Raji (cell line): ENCODE results near the gene KIF20A.

Source experiments
- POLR2A ChIP-seq: IDR thresholded peaks from 2 replicates; pipeline ENCODE4 v1.6.1; 2011; ENCODE audit warnings: low read depth, low read length, control low read depth; ENCODE audit not compliant: insufficient read depth

Gene KIF20A

DNA sequence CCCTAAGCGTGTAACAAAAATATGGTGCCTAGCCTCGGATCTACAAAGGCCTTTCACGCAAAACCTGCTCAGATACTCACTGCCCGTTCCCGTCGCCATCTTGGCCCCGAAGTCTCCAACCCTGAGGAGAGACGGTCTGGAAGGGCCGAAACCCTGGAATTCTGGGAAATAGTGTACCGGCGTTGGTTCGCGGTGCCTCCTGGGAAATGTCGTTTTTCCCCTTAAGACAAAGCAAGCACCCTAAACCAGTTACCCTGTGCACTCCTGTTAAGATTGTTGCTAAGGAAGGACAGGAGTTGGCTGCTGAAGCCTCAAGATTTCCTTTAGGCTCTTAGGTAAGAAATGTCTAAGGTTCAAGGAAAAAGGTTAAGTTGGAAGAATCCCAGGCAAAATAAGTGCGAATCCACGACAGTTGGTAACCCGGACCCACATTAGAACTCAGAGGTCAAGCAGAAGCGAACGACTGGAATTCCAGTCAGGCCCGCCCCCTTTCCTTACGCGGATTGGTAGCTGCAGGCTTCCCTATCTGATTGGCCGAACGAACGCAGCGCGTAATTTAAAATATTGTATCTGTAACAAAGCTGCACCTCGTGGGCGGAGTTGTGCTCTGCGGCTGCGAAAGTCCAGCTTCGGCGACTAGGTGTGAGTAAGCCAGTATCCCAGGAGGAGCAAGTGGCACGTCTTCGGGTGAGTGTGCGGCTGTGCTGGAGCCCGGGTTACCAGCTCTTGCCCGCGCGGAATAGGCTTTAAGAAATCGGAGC, at the start of gene KIF20A, which contains the start of gene BRD8:
TSS of gene KIF20A (plus strand) at position 597 of the 761 bp plus-strand sequence. CDS start 569 bp downstream, outside the sequence.
TSS of gene BRD8 (minus strand) at position 115 of the 761 bp plus-strand sequence. CDS start at position 99, 16 bp downstream.
- TF ChIP-seq POLR2A: peak; percentile 78

DNA sequence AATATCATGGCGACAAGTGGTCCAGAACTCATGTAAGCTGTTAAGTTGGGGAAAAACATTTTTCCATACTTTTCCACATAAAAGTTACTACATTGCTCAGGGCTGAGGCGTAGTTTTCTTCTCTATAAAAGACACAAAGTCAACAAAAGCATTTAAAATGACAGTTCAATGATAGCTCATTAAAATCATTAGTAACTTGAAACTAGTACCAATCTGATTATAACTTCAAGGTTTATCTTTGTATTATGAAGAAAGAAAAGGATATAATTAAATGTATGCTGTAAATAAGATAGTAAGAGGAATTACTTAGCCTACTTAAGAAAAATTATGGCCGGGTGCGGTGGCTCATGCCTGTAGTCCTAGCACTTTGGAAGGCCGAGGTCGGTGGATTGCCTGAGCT, 49.6 kb upstream of the KIF20A start:
- TF ChIP-seq POLR2A: no peak

DNA sequence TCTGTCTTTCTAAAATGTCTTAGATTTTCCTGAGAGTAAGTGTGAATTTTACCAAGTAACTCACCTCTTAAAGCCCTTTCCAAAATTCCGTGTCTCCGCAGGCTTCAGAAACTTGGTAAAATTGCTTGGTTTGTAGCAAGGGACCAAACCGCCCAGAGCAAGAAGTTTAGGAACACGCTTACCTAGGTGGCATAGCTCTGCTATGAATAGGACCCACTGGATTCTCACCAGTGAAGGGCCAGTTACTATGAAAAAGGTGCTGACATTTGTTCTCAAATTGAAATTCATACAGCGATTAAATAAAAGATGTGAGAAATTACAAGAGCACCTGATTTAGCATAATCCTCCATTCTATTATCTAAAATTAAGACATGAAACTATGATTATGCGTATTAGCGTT, 46.4 kb upstream of the KIF20A start:
- no peak for TF ChIP-seq POLR2A

DNA sequence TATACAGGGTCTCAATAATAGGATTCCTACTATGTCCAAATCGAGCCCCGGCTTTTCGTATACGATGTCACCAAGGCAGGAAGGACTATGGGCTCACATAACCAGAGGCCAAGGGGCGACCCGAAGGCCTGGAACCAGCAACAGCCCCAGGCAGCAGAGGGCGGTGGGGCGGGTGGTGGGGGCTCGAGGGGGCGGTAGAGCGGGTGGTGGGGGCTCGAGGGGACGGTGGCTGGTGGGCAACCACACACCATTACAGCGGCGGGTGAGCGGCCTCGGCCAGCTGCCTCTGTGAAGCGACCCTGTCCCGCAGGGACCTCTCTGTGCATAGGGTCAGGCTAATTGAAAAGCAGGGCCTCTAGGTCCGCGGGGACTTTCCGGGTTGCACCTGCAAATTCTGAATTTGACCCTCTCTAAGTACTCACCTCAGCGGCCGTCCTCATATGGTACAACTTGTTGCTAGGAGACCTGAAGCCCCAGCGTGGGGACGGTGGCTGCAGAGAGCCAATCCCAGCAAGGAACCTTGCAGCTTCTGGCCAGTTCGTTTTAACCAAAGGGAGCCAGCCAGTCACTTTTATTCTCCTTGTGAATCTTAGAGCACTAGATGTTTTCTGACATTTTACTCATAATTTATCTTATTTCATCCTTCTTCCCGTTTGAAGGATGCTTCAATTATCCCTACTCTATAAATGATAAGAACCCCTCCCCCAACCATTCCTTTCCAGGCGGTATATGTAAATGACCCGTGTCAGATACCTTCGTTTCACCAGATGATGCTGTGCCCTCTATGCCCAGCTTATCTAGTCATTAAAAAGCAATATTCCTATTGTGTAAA, 39.7 kb upstream of the KIF20A start, which contains the start of gene NME5:
TSS of gene NME5 (minus strand) at position 480 of the 832 bp plus-strand sequence. CDS start 648 bp downstream, outside the sequence.
- no peak for TF ChIP-seq POLR2A

DNA sequence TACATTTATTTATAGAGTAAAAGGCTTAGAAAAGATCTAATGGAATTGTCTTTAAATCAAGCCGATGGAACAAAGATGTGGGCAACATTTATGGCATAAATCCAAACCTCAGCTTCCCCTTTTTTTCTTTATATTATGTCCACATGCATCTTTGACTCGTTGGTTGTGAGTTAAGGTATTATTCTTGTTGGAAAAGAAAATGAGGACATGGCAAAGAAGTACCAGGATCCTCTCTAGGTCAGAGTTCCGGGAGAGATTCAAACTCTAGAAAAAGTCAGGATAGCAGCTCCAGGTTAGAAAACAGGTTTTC, 39.2 kb upstream of the KIF20A start:
- TF ChIP-seq POLR2A: no peak

- TF ChIP-seq POLR2A: no peak
Observed at GRCh38 chr5:138140268-138140667, 38.6 kb upstream of the KIF20A start.

DNA sequence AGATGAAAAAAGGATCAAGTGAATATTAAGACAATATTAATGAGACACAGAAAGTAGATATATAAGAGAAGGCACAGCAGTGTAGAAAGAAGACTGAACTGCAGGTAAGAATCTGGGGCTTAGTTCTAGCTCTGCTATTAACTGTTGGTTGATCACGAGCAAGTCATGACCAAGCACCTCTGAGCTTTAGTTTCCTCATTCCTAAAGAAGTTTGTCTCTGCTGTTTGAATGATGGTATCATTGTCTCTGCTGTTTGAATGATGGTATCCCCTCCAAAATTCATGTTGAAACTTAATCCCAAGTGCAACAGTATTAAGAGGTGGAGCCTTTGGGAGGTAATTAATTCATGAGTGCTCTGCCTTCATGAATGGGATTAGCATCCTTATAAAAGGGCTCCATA, 37.2 kb upstream of the KIF20A start:
- no peak for TF ChIP-seq POLR2A

GRCh38 chr5:138148811-138149210, 30.1 kb upstream of the KIF20A start:
- no peak for TF ChIP-seq POLR2A

DNA sequence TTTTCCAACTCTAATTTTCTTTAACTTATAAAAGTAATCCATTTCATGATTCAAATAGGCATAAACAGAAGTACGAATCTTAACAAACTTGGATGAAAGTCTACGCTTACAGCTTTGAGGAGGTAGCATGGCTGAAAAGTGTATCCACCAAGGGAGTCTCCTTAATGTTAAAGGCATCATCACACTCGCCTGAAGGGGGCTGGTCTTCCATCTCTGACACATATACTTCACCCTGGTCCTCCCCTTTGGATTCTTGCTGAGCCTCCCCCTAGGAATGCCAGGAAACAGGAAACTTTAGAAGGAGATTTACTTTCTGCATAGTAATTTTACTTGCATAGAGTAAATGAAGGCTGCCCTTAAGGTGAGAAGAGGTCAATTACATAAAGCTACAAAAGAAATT, 29.4 kb upstream of the KIF20A start:
- TF ChIP-seq POLR2A: no peak

DNA sequence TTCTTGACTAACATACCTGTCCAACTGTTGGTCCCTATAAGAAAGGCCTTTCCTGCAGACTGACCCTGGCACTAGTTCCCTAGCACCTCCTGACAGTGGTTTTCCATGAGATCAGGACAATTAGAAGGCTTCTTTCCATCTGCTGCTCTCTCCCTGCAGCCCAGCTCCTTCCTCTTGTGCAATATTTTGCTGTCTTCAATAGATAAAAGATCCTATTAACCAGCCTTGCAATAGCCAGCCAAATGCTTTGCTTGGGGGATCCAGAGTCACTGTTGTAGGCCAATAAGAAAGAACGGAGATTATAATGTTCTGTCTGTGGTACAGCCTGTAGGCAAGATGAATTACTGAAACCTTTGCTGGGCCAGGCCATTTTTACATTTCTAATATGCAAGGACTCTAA, 21.3 kb upstream of the KIF20A start:
- no peak for TF ChIP-seq POLR2A

DNA sequence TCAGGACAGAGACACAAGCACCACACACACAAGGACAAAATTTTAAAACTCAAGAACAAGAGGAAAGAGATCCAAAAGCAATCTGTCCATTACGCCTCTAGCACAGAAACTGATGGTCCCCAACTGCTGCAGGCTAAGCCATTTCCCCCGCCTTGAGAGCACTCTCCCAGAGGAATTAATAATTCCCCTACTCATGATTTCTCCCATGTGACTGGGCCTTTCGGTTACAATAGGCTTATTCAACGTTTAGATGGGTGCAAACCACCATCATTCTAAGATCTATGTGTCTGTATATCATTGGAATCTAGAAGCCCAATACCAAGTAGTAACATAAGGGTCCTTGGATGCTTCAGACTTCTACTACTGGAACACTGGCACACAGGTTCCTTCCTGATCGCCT, 19.2 kb upstream of the KIF20A start:
- TF ChIP-seq POLR2A: no peak

DNA sequence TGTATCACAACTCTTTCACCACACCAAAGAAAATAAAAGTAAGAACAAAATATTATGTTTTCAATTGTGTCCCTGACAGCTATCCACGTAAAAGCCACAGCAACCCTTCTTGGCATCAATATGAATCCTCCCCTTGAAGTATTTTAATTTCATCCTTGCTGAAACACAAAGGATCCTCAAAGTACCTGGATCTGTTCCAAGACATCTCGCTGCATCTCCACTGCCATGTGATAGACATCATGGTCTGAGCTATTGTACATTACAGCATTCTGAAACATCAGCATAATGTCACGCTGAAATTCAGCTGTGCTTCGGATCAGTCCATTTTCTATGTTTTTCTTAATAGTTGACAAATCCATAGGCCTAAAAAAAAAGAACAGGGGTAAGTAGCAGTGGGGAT, 18.2 kb upstream of the KIF20A start:
- no peak for TF ChIP-seq POLR2A

DNA sequence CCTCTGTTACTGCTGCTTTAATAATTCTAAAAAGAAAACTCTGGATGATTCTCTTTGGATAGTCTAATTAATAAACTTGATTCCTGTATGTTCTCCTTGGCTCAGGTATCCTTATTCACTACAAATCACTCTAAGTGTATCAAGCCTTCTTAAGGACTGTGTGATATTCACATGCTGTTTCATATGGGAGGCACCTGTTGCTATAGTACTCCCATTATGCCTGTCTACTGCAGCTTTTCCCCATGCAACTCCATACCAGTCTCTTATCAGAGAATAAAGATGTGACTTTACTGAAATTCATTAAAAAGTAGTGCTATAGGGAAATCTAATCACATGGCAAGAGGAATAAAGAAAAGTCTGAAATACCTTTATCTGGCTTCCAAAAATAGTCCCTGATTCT, 15.2 kb upstream of the KIF20A start:
- no peak for TF ChIP-seq POLR2A

DNA sequence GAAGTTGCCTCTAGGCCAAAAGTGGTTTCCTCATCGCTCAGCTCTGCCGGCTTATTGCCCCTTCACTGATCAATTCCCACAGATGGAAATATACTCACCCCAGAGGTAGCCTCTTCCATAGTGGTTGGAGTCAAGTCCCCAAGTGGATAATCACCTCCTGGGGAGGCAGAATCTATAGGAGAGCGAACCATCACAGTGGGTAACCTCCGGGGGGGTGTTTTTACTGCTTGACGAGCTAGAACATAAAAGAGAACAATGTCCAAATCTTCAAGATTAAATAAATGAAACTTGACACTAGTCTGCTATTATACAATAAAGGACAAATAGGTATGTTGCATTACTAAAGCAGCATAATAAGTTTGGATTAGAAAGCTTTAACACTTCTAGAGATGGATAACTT, 9.8 kb upstream of the KIF20A start:
- no peak for TF ChIP-seq POLR2A

GRCh38 chr5:138170299-138170698, 8.6 kb upstream of the KIF20A start:
- TF ChIP-seq POLR2A: no peak

GRCh38 chr5:138177941-138178515, 884 bp upstream of the KIF20A start:
- TF ChIP-seq POLR2A: no peak
